HUDEP-2 (cell line): ENCODE data around the gene MPZL1.

Experiments used
- DNase-seq, 76 experiments: peaks; one replicate each; lab custom pipeline; 2025; ENCODE audit not compliant: unreplicated experiment in 76 of 76; lab: John Stamatoyannopoulos, UW

MPZL1 gene

GRCh38 chr1:167833904-167834303 lies 112.1 kb downstream of the MPZL1 start:
- DNase-seq: no peak

- DNase-seq: no peak
Measured at GRCh38 chr1:167836197-167836596, 114.4 kb downstream of the MPZL1 start.

GRCh38 chr1:167837326-167837725 lies 115.5 kb downstream of the MPZL1 start:
- DNase-seq: no peak

- DNase-seq: no peak
Measured at GRCh38 chr1:167839009-167839408, 117.2 kb downstream of the MPZL1 start.
